K562 (cell line): Measurements from ENCODE around the gene VCAN. TPM values are rescaled to one million over a fixed set of nuclear protein-coding genes. Genes with fewer than 3 reads are reported as not detected.
A peak's percentile ranks its signal among the peaks of the same experiment; 100 is the strongest.

Source experiments
- CEBPB ChIP-seq: fragments of 450-650 bp; IDR thresholded peaks from 2 replicates; pipeline ENCODE4 v1.6.1; 2016; ENCODE audit warnings: missing genetic modification characterization, missing compliant biosample characterization
- CEBPG ChIP-seq, 3 experiments: fragments of 200-800 bp in 1 of 3; sonication (Bioruptor generic) in 1 of 3; sonication (generic) in 1 of 3; formaldehyde crosslinking in 1 of 3; IDR thresholded peaks in 2 of 3; conservative IDR thresholded peaks in 1 of 3; 2 replicates each; pipeline versions ENCODE4 v1.6.1 to v1.8.0; 2016 to 2022; ENCODE audit warnings: missing compliant biosample characterization in 2 of 3, missing genetic modification characterization in 2 of 3, mild to moderate bottlenecking in 1 of 3, missing genetic modification reagents in 1 of 3
- KLF16 ChIP-seq: IDR thresholded peaks from 2 replicates; pipeline ENCODE4 v1.6.1; 2016; ENCODE audit warnings: antibody characterized with exemption
- PML ChIP-seq: IDR thresholded peaks from 2 replicates; pipeline ENCODE4 v1.6.1; 2012; ENCODE audit warnings: low read length, inconsistent platforms
- PURB ChIP-seq: sonication (generic); formaldehyde crosslinking; IDR thresholded peaks from 2 replicates; pipeline ENCODE4 v1.9.0; 2021; ENCODE audit warnings: low read depth, mild to moderate bottlenecking, missing genetic modification reagents
- SMARCE1 ChIP-seq: fragments of 450-650 bp; IDR thresholded peaks from 2 replicates; pipeline ENCODE4 v1.7.1; 2016; ENCODE audit warnings: mild to moderate bottlenecking
- TOE1 ChIP-seq, 2 experiments: fragments of 450-650 bp in 1 of 2; sonication (generic) in 1 of 2; formaldehyde crosslinking in 1 of 2; IDR thresholded peaks; 2 replicates each; pipeline versions ENCODE4 v1.7.1 to v1.8.0; 2016 to 2022; ENCODE audit warnings: borderline replicate concordance in 2 of 2, mild to moderate bottlenecking in 2 of 2, antibody characterized with exemption in 1 of 2, inconsistent platforms in 1 of 2, low read depth in 1 of 2, missing genetic modification reagents in 1 of 2, moderate library complexity in 1 of 2
- TSC22D4 ChIP-seq: fragments of 450-650 bp; IDR thresholded peaks from 2 replicates; pipeline ENCODE4 v1.6.1; 2016; ENCODE audit warnings: missing genetic modification characterization, missing biosample characterization, control low read depth
- ZNF184 ChIP-seq: sonication (generic); formaldehyde crosslinking; IDR thresholded peaks from 2 replicates; pipeline ENCODE4 v1.5.0; 2020; ENCODE audit warnings: missing genetic modification reagents
- ZNF431 ChIP-seq: sonication (generic); formaldehyde crosslinking; IDR thresholded peaks from 2 replicates; pipeline ENCODE4 v1.8.0; 2022; ENCODE audit warnings: mild to moderate bottlenecking, missing genetic modification reagents
- polyA plus RNA-seq, 8 experiments: library from polyadenylated mRNA; depleted of rRNA in 4 of 8; stranded (reverse) in 5 of 8; unstranded in 3 of 8; fragments of >200 nt; fragmentation: Nextera tagmentation in 2 of 8; fragmentation: Illumina TruSeq in 1 of 8; extraction: Ambion mirVana in 2 of 8; extraction: Trizol in 1 of 8; gene quantifications; 2 replicates each; pipeline versions ENCODE4 v1.2.1 to v1.2.3, GENCODE V29; 2011 to 2014; ENCODE audit warnings: inconsistent platforms in 1 of 8, missing spikeins in 1 of 8
- total RNA-seq, 7 experiments: library from RNA; depleted of rRNA in 6 of 7; stranded (reverse); fragments of >200 nt in 6 of 7; fragmentation: Illumina TruSeq in 2 of 7; extraction: Trizol in 2 of 7; gene quantifications; 2 replicates each; pipeline versions ENCODE4 v1.2.1 to v1.2.3, GENCODE V29; 2011 to 2021; ENCODE audit warnings: low replicate concordance in 1 of 7
- TF ChIP-seq, protein P1 (sequence below): IDR thresholded peaks from 2 replicates; pipeline ENCODE4 v1.6.1; 2011; ENCODE audit warnings: borderline replicate concordance, low read depth, mild to moderate bottlenecking, moderate library complexity, low read length; ENCODE audit not compliant: insufficient read depth, poor library complexity, severe bottlenecking
- TF ChIP-seq, protein P2 (sequence below), 2 experiments: fragments of 450-650 bp in 1 of 2; sonication (generic) in 1 of 2; formaldehyde crosslinking in 1 of 2; IDR thresholded peaks in 1 of 2; conservative IDR thresholded peaks in 1 of 2; 2 replicates each; pipeline versions ENCODE4 v1.6.1 to v1.8.1; 2016 to 2023; ENCODE audit warnings: mild to moderate bottlenecking in 2 of 2, moderate library complexity in 2 of 2, inconsistent platforms in 1 of 2, missing genetic modification reagents in 1 of 2
- TF ChIP-seq, protein P3 (sequence below): fragments of 450-650 bp; IDR thresholded peaks from 2 replicates; pipeline ENCODE4 v1.7.1; 2018; ENCODE audit warnings: mild to moderate bottlenecking, low read depth; ENCODE audit not compliant: partially characterized antibody

Gene VCAN
- total and polyA plus RNA-seq, 9 of the 15 experiments (the other 6 are each of a cell fraction or from before 2014, with no cell fraction given) = 0.01 to 0.33 (median 0.05) TPM

DNA sequence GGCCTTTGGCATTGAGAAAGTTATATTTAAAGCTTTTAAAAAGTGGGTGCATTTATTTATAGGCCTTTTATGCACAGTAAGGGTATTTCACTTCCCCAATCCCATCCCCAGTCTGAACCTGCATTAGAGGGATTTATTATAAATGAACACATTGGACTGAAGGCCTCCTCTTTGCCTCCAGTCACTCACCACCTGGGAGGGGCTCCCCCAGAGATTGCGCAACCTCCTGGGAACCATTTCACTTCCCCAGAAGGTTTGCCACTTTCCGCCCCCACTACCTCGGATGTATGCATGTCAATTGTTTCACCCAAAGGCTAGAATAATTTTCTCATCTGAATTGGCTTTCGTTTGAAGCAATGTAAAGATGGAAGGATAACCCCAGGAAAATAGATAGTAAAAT, 29.8 kb upstream of the VCAN start (continued):
- TF ChIP-seq PML (no peak), CEBPB (tag) (peak; percentile 98), PURB (CRISPR knock-in tag) (no peak), CEBPG (CRISPR knock-in tag; IDR thresholded peaks at IDR 0.05) (peak; percentile 39; the same call in 1 of the 2 replicates), CEBPG (tag; conservative IDR thresholded peaks at IDR 0.05 in 1 of 2, IDR thresholded peaks at IDR 0.05 in 1 of 2) (peak; percentile 77 to 94), TSC22D4 (tag) (no peak), TOE1 (IDR thresholded peaks at IDR 0.05; ENCODE audit: borderline replicate concordance) (no peak), TOE1 (CRISPR knock-in tag; IDR thresholded peaks at IDR 0.05; ENCODE audit: borderline replicate concordance, low read depth) (no peak), ZNF431 (CRISPR knock-in tag) (no peak), KLF16 (no peak), SMARCE1 (no peak), ZNF184 (CRISPR knock-in tag) (no peak)
- TF ChIP-seq, protein P1, sequence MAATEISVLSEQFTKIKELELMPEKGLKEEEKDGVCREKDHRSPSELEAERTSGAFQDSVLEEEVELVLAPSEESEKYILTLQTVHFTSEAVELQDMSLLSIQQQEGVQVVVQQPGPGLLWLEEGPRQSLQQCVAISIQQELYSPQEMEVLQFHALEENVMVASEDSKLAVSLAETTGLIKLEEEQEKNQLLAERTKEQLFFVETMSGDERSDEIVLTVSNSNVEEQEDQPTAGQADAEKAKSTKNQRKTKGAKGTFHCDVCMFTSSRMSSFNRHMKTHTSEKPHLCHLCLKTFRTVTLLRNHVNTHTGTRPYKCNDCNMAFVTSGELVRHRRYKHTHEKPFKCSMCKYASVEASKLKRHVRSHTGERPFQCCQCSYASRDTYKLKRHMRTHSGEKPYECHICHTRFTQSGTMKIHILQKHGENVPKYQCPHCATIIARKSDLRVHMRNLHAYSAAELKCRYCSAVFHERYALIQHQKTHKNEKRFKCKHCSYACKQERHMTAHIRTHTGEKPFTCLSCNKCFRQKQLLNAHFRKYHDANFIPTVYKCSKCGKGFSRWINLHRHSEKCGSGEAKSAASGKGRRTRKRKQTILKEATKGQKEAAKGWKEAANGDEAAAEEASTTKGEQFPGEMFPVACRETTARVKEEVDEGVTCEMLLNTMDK = no peak
- TF ChIP-seq, protein P2, sequence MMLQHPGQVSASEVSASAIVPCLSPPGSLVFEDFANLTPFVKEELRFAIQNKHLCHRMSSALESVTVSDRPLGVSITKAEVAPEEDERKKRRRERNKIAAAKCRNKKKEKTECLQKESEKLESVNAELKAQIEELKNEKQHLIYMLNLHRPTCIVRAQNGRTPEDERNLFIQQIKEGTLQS (IDR thresholded peaks at IDR 0.05) = peak; percentile 16; the same call in 1 of the 2 replicates
- TF ChIP-seq, protein P2 (CRISPR knock-in tag; conservative IDR thresholded peaks at IDR 0.05) = no peak
- TF ChIP-seq, protein P3, sequence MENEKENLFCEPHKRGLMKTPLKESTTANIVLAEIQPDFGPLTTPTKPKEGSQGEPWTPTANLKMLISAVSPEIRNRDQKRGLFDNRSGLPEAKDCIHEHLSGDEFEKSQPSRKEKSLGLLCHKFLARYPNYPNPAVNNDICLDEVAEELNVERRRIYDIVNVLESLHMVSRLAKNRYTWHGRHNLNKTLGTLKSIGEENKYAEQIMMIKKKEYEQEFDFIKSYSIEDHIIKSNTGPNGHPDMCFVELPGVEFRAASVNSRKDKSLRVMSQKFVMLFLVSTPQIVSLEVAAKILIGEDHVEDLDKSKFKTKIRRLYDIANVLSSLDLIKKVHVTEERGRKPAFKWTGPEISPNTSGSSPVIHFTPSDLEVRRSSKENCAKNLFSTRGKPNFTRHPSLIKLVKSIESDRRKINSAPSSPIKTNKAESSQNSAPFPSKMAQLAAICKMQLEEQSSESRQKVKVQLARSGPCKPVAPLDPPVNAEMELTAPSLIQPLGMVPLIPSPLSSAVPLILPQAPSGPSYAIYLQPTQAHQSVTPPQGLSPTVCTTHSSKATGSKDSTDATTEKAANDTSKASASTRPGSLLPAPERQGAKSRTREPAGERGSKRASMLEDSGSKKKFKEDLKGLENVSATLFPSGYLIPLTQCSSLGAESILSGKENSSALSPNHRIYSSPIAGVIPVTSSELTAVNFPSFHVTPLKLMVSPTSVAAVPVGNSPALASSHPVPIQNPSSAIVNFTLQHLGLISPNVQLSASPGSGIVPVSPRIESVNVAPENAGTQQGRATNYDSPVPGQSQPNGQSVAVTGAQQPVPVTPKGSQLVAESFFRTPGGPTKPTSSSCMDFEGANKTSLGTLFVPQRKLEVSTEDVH = no peak
